ENCODE results near the gene RNF157.

The RNF157 gene

DNA sequence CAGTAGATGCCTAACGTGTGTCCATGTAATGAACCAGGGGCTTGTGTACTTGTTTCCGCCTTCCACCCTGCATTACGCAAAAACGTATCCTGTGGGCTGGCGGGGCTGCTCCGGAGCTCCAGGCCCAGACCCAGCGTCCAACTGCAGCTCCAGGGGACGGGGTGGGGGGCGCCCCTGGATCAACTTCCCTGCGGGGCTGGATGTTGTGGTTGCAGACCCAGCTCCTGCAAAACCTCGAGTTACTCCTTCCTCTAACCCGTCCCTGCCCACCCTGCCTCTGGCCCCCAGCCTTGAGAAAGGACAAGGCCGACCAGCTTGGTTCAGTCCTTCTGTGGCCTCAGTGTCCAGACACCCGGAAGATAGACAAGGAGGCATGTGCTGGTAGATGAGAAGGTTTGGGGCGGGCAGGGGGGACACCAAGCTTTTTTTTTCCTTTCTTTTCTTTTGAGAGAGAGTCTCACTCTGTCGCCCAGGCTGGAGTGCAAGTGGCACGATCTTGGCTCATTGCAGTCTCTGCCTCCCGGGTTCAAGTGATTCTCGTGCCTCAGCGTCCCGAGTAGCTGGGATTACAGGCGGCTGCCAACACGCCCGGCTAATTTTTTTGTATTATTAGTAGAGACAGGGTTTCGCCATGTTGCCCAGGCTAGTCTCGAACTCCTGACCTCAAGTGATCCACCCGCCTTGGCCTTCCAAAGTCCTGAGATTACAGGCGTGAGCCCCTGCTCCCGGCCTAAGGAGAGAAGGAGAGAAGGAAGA, 136.0 kb downstream of the RNF157 start:
- H3K36me3 Mint-ChIP-seq, result peaks cover 4% of the 10 kb centered on the region
- H3K27me3 Mint-ChIP-seq, result no peaks in the 10 kb centered on the region
- no peaks in the 10 kb centered on the region for H3K9me3 Mint-ChIP-seq
- H3K27ac Mint-ChIP-seq, result peak overlapping the region; percentile 59
- peaks cover 34% of the 10 kb centered on the region for H3K4me1 Mint-ChIP-seq
- peak overlapping the region; percentile 91 for H3K4me3 Mint-ChIP-seq

GRCh38 chr17:76103274-76104139, 136.8 kb downstream of the RNF157 start, which contains the start of gene EXOC7:
Gene EXOC7, minus strand, starts transcription at chr17:76103787. Its CDS starts 95 bp downstream, at chr17:76103692.
- Mint-ChIP-seq H3K27ac (peak within 1 kb of the TSS; percentile 91), H3K9me3 (no peaks in the 10 kb centered on the region), H3K4me1 (peaks cover 34% of the 10 kb centered on the region), H3K27me3 (no peaks in the 10 kb centered on the region), H3K4me3 (peak within 1 kb of the TSS; percentile 91), H3K36me3 (peaks cover 4% of the 10 kb centered on the region)

GRCh38 chr17:76102944-76103273, 137.4 kb downstream of the RNF157 start:
- Mint-ChIP-seq H3K9me3 (no peaks in the 10 kb centered on the region), H3K4me3 (peak overlapping the region; percentile 91), H3K36me3 (peaks cover 4% of the 10 kb centered on the region), H3K27ac (peak overlapping the region; percentile 91), H3K27me3 (no peaks in the 10 kb centered on the region), H3K4me1 (peaks cover 34% of the 10 kb centered on the region)

- no peak overlapping the region for H3K4me3 Mint-ChIP-seq
- H3K27me3 Mint-ChIP-seq, result no peaks in the 10 kb centered on the region
- no peak overlapping the region for H3K27ac Mint-ChIP-seq
- no peaks in the 10 kb centered on the region for H3K9me3 Mint-ChIP-seq
- H3K4me1 Mint-ChIP-seq, result peaks cover 26% of the 10 kb centered on the region
- H3K36me3 Mint-ChIP-seq, result peaks cover 7% of the 10 kb centered on the region
These were observed 142.5 kb downstream of the RNF157 start for GRCh38 chr17:76097716-76098295.

DNA sequence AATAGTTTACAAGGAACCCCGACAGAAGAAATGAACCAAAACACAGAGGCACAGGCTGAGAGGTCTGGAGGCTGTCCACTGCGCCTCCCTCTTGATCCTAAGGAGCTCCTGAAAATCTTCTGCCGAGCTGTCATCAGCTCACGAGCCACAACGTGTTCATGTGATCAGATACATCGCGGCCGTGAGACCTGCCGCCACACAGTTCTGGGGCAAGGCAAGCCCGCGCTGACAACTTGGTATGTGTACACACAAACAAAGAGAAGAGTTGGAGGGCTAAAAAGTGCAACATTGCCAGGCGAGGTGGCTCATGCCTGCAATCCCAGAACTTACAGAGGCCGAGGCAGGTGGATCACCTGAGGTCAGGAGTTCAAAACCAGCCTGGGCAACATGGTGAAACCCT, 144.3 kb downstream of the RNF157 start:
- H3K4me3 Mint-ChIP-seq, result no peak overlapping the region
- peaks cover 8% of the 10 kb centered on the region for H3K36me3 Mint-ChIP-seq

GRCh38 chr17:76094046-76094445, 146.2 kb downstream of the RNF157 start:
- Mint-ChIP-seq H3K4me3 (no peak overlapping the region), H3K4me1 (peaks cover 9% of the 10 kb centered on the region), H3K27ac (no peak overlapping the region), H3K27me3 (no peaks in the 10 kb centered on the region), H3K36me3 (peaks cover 5% of the 10 kb centered on the region), H3K9me3 (no peaks in the 10 kb centered on the region)

More for the DNA sequence above, 144.3 kb downstream of the RNF157 start:
- Mint-ChIP-seq H3K27me3 (no peaks in the 10 kb centered on the region), H3K9me3 (no peaks in the 10 kb centered on the region), H3K4me1 (peaks cover 14% of the 10 kb centered on the region), H3K27ac (peak overlapping the region; percentile 51)

DNA sequence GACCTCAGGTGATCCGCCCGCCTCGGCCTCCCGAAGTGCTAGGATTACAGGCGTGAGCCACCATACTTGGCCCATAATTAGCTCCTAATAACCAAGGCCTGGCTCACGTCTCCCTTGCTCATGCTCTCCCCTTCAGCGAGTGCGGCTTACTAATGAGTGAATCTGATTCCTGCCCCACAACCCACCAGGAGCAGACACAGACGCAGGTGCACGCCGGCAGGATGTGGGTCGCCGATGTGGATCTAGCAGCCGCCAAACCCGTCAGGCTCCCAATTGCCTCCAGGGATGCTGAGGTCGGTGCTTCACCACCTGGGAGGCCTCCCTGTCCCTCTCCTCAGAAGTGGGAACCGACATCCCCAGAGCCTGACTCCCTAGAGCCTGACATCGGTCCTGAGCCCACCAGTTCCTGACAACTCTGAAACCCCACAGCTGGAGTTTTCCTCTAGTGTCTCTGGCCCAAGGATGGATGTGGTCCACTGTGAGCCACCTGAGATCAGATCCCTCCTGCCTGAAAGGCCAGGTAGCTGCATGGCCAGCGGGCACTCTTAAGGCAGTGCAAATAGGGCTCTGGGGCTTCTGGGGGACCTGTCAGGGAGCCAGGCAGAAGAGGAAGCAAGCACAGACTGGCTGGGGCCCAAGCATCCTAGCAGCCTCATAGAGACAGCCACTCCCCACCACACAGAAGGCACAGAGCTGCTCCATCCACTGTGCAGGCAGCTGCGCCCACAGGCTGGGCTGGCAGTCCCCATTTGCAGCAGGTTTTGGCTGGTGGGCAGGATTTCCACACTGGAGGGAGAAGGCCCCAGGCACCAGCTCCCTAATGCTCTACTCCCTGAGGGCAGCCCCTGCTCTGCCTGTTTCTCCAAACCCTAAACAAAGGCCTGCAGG, 147.5 kb downstream of the RNF157 start:
- Mint-ChIP-seq H3K27ac (no peak overlapping the region), H3K36me3 (peaks cover 5% of the 10 kb centered on the region), H3K4me3 (no peak overlapping the region), H3K9me3 (no peaks in the 10 kb centered on the region), H3K4me1 (peaks cover 9% of the 10 kb centered on the region), H3K27me3 (no peaks in the 10 kb centered on the region)
